Fibroblast of skin of scalp (primary cell): ENCODE results near the gene CAPN10.

Experiments
- DNase-seq: peaks from one replicate; pipeline ENCODE4 v3.0.0-alpha.2; 2013

Gene CAPN10

GRCh38 chr2:240590681-240591111, 4.2 kb downstream of the CAPN10 start:
- no peak for DNase-seq

- peak; percentile 55 for DNase-seq
These were observed 4.7 kb downstream of the CAPN10 start for GRCh38 chr2:240591226-240591625.

- DNase-seq, result no peak
These were observed 5.2 kb downstream of the CAPN10 start for GRCh38 chr2:240591784-240592183.

GRCh38 chr2:240593026-240593702, 6.6 kb downstream of the CAPN10 start:
- DNase-seq, result no peak

- no peak for DNase-seq
These were observed 7.3 kb downstream of the CAPN10 start for GRCh38 chr2:240593703-240594451.

- DNase-seq, result no peak
These were observed 8.2 kb downstream of the CAPN10 start for GRCh38 chr2:240594511-240595380.

- peak; percentile 12 for DNase-seq
These were observed 9.0 kb downstream of the CAPN10 start for GRCh38 chr2:240595381-240596079.

GRCh38 chr2:240596080-240596460, 9.5 kb downstream of the CAPN10 start:
- DNase-seq, result no peak

GRCh38 chr2:240596491-240596931, 10.0 kb downstream of the CAPN10 start:
- DNase-seq, result no peak

- DNase-seq, result no peak
These were observed 10.5 kb downstream of the CAPN10 start for GRCh38 chr2:240597054-240597418.

- no peak for DNase-seq
These were observed 11.1 kb downstream of the CAPN10 start for GRCh38 chr2:240597419-240598181.

- DNase-seq, result no peak
These were observed 11.9 kb downstream of the CAPN10 start for GRCh38 chr2:240598311-240598911.

- DNase-seq, result no peak
These were observed 12.6 kb downstream of the CAPN10 start for GRCh38 chr2:240599141-240599583.

- DNase-seq, result no peak
These were observed 14.0 kb downstream of the CAPN10 start for GRCh38 chr2:240600451-240600961.

- no peak for DNase-seq
These were observed 14.7 kb downstream of the CAPN10 start for GRCh38 chr2:240601061-240601830.

GRCh38 chr2:240601831-240602160, 15.3 kb downstream of the CAPN10 start:
- no peak for DNase-seq

- DNase-seq, result no peak
These were observed 15.9 kb downstream of the CAPN10 start for GRCh38 chr2:240602266-240603050.

- no peak for DNase-seq
These were observed 16.7 kb downstream of the CAPN10 start for GRCh38 chr2:240603081-240603835.

GRCh38 chr2:240603846-240604245, 17.3 kb downstream of the CAPN10 start:
- DNase-seq, result no peak
